Gastroesophageal sphincter (tissue), 3 donors: ENCODE measurements around the gene ALG3.
A peak's percentile ranks its signal among the peaks of the same experiment; 100 is the strongest.

ENCODE experiments used
- POLR2A ChIP-seq, 2 donors: fragments of 450-650 bp; IDR thresholded peaks; one replicate each; pipeline ENCODE4 v1.6.1; 2017; ENCODE audit warnings: antibody characterized with exemption in 2 of 2, mild to moderate bottlenecking in 2 of 2, moderate library complexity in 1 of 2
- POLR2AphosphoS5 ChIP-seq: sonication (generic); formaldehyde crosslinking; IDR thresholded peaks from one replicate; pipeline ENCODE4 v1.6.1; 2017; ENCODE audit warnings: antibody characterized with exemption
- TF ChIP-seq, protein P1 (sequence below), 4 experiments: fragments of 200-600 bp in 2 of 4; fragments of 450-650 bp in 2 of 4; sonication (generic) in 1 of 4; IDR thresholded peaks; one replicate each; pipeline ENCODE4 v1.5.1; 2017 to 2019; ENCODE audit warnings: antibody characterized with exemption in 4 of 4, mild to moderate bottlenecking in 2 of 4, moderate library complexity in 2 of 4

DNA sequence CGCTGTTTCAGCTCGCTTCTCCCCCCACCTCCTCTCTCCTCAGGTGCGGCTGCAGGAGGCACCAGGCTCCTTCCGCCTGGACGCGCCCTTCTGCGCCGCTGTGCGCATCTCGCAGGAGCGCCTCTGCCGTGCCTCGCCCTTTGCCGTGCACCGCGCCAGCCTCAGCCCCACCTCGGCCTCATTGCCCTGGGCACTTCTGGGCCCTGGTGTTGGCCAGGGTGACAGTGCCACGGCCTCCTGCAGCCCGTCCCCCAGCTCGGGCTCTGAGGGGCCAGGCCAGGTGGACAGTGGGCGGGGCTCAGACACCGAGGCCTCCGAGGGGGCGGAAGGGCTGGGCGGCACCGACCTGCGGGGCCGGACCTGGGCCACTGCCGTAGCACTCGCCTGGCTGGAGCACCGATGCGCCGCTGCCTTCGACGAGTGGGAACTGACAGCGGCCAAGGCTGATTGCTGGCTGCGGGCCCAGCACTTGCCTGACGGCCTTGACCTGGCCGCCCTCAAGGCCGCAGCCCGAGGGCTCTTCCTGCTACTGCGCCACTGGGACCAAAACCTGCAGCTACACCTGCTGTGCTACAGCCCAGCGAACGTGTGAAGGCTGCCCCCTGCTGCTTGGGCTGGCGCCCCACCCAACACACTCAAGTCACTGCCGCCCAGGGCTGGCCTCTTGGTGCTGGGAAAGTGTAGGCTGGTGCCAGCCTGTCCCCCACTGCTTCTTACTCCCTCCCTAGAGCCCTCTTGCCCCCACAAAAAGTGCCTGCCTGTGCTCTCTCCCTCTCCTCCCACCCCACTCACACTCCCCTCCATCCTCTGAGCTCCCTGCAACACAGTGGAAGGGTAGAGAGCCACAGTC, 7.1 kb downstream of the ALG3 start:
- TF ChIP-seq, protein P1, sequence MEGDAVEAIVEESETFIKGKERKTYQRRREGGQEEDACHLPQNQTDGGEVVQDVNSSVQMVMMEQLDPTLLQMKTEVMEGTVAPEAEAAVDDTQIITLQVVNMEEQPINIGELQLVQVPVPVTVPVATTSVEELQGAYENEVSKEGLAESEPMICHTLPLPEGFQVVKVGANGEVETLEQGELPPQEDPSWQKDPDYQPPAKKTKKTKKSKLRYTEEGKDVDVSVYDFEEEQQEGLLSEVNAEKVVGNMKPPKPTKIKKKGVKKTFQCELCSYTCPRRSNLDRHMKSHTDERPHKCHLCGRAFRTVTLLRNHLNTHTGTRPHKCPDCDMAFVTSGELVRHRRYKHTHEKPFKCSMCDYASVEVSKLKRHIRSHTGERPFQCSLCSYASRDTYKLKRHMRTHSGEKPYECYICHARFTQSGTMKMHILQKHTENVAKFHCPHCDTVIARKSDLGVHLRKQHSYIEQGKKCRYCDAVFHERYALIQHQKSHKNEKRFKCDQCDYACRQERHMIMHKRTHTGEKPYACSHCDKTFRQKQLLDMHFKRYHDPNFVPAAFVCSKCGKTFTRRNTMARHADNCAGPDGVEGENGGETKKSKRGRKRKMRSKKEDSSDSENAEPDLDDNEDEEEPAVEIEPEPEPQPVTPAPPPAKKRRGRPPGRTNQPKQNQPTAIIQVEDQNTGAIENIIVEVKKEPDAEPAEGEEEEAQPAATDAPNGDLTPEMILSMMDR (IDR thresholded peaks at IDR 0.05), result peak in 3 of 4 experiments; percentile 28 to 62 (median 46)
- TF ChIP-seq POLR2A (IDR thresholded peaks at IDR 0.05) (no peak), POLR2AphosphoS5 (no peak)
